Thyroid gland (tissue), 4 donors: ENCODE measurements around the gene ZCCHC24.

ENCODE experiments used
- POLR2A ChIP-seq, 2 donors: fragments of 450-650 bp; IDR thresholded peaks; one replicate each; pipeline ENCODE4 v1.6.1; 2017; ENCODE audit warnings: antibody characterized with exemption in 2 of 2, mild to moderate bottlenecking in 2 of 2, moderate library complexity in 1 of 2
- TF ChIP-seq, protein P1 (sequence below), 6 experiments: fragments of 200-600 bp in 3 of 6; fragments of 450-650 bp in 3 of 6; sonication (generic) in 3 of 6; IDR thresholded peaks; one replicate each; pipeline ENCODE4 v1.5.1; 2016 to 2019; ENCODE audit warnings: antibody characterized with exemption in 6 of 6, mild to moderate bottlenecking in 2 of 6, inconsistent platforms in 1 of 6, moderate library complexity in 1 of 6

DNA sequence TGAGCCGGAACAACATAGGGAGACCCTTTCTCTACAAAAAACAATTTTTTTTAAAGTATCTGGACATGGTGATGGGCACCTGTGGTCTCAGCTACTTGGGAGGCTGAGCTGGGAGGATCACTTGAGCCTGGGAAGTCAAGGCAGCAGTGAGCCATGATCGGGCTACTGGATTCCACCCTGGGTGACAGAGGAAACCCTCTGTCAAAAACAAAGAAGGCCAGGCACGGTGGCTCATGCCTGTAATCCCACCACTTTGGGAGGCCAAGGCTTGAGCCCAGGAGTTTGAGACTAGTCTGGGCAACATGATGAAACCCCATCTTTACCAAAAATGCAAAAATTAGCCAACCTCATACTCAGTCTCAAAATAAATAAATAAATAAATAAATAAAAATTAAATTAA, 19.9 kb upstream of the ZCCHC24 start:
- TF ChIP-seq POLR2A (IDR thresholded peaks at IDR 0.05) = no peak
- TF ChIP-seq, protein P1, sequence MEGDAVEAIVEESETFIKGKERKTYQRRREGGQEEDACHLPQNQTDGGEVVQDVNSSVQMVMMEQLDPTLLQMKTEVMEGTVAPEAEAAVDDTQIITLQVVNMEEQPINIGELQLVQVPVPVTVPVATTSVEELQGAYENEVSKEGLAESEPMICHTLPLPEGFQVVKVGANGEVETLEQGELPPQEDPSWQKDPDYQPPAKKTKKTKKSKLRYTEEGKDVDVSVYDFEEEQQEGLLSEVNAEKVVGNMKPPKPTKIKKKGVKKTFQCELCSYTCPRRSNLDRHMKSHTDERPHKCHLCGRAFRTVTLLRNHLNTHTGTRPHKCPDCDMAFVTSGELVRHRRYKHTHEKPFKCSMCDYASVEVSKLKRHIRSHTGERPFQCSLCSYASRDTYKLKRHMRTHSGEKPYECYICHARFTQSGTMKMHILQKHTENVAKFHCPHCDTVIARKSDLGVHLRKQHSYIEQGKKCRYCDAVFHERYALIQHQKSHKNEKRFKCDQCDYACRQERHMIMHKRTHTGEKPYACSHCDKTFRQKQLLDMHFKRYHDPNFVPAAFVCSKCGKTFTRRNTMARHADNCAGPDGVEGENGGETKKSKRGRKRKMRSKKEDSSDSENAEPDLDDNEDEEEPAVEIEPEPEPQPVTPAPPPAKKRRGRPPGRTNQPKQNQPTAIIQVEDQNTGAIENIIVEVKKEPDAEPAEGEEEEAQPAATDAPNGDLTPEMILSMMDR (IDR thresholded peaks at IDR 0.05) = no peak
